Cardiac septum (tissue), 1 donor: ENCODE results near the gene DIAPH2. TPM values are rescaled to one million over a fixed set of nuclear protein-coding genes. Genes with fewer than 3 reads are reported as not detected.

Experiments used
- total RNA-seq: library from RNA; stranded (reverse); fragmentation: NEBNext Ultra II Directional; extraction: Animal tissue kit (Norgen Biotek cat#: 25700); gene quantifications from one replicate; pipeline ENCODE4 v1.2.1, GENCODE V29; 2021
- donor health status: DM: no; HTN: no; CAD: no.

DIAPH2 gene
- total RNA-seq, 1 donor from 2014 or later: 13.5 TPM

Other genes starting within 250 kb of the DIAPH2 start
- 0.48 TPM for gene RPA4, start 199.1 kb downstream of the DIAPH2 start, total RNA-seq